Measurements from ENCODE around the gene KIRREL3.

KIRREL3 gene

GRCh38 chr11:126891556-126892217 lies 108.9 kb downstream of the KIRREL3 start:
- Histone ChIP-seq H3K9ac (no peak overlapping the region), H3K4me2 (no peak overlapping the region), H3K36me3 (ENCODE audit: insufficient read depth) (no peaks in the 10 kb centered on the region), H3K79me2 (ENCODE audit: insufficient read depth, low read depth) (no peaks in the 10 kb centered on the region), H3K4me3 (IDR thresholded peaks at IDR 0.05; ENCODE audit: insufficient read depth, low read depth, low read length) (no peak overlapping the region), H4K20me1 (ENCODE audit: insufficient read depth) (no peaks in the 10 kb centered on the region), H2AFZ (ENCODE audit: low read depth) (no peak overlapping the region), H3K4me1 (ENCODE audit: low read depth, poor library complexity, severe bottlenecking) (no peaks in the 10 kb centered on the region), H3K27me3 (ENCODE audit: insufficient read depth, low read depth) (no peaks in the 10 kb centered on the region), H3K27ac (no peak overlapping the region)
- TF ChIP-seq, protein P1, sequence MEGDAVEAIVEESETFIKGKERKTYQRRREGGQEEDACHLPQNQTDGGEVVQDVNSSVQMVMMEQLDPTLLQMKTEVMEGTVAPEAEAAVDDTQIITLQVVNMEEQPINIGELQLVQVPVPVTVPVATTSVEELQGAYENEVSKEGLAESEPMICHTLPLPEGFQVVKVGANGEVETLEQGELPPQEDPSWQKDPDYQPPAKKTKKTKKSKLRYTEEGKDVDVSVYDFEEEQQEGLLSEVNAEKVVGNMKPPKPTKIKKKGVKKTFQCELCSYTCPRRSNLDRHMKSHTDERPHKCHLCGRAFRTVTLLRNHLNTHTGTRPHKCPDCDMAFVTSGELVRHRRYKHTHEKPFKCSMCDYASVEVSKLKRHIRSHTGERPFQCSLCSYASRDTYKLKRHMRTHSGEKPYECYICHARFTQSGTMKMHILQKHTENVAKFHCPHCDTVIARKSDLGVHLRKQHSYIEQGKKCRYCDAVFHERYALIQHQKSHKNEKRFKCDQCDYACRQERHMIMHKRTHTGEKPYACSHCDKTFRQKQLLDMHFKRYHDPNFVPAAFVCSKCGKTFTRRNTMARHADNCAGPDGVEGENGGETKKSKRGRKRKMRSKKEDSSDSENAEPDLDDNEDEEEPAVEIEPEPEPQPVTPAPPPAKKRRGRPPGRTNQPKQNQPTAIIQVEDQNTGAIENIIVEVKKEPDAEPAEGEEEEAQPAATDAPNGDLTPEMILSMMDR (conservative IDR thresholded peaks at IDR 0.05; ENCODE audit: low read depth, low read length) = no peak

- Histone ChIP-seq H4K20me1 (ENCODE audit: insufficient read depth) (no peaks in the 10 kb centered on the region), H3K27ac (no peak overlapping the region), H3K4me2 (no peak overlapping the region), H3K79me2 (ENCODE audit: insufficient read depth, low read depth) (no peaks in the 10 kb centered on the region), H3K9ac (no peak overlapping the region), H3K27me3 (ENCODE audit: insufficient read depth, low read depth) (no peaks in the 10 kb centered on the region), H3K4me3 (IDR thresholded peaks at IDR 0.05; ENCODE audit: insufficient read depth, low read depth, low read length) (no peak overlapping the region), H3K36me3 (ENCODE audit: insufficient read depth) (no peaks in the 10 kb centered on the region), H3K4me1 (ENCODE audit: low read depth, poor library complexity, severe bottlenecking) (no peaks in the 10 kb centered on the region), H2AFZ (ENCODE audit: low read depth) (no peak overlapping the region)
- TF ChIP-seq, protein P1 (conservative IDR thresholded peaks at IDR 0.05; ENCODE audit: low read depth, low read length) = no peak
These were observed 110.0 kb downstream of the KIRREL3 start for GRCh38 chr11:126890561-126890960.

- Histone ChIP-seq H3K27me3 (ENCODE audit: insufficient read depth, low read depth) (no peaks in the 10 kb centered on the region), H4K20me1 (ENCODE audit: insufficient read depth) (no peaks in the 10 kb centered on the region), H3K4me3 (IDR thresholded peaks at IDR 0.05; ENCODE audit: insufficient read depth, low read depth, low read length) (no peak overlapping the region), H3K79me2 (ENCODE audit: insufficient read depth, low read depth) (no peaks in the 10 kb centered on the region), H3K27ac (no peak overlapping the region), H3K9ac (no peak overlapping the region), H2AFZ (ENCODE audit: low read depth) (no peak overlapping the region), H3K36me3 (ENCODE audit: insufficient read depth) (no peaks in the 10 kb centered on the region), H3K4me1 (ENCODE audit: low read depth, poor library complexity, severe bottlenecking) (no peaks in the 10 kb centered on the region), H3K4me2 (no peak overlapping the region)
- TF ChIP-seq, protein P1 (conservative IDR thresholded peaks at IDR 0.05; ENCODE audit: low read depth, low read length) = no peak
These were observed 112.4 kb downstream of the KIRREL3 start for GRCh38 chr11:126888115-126888712.

DNA sequence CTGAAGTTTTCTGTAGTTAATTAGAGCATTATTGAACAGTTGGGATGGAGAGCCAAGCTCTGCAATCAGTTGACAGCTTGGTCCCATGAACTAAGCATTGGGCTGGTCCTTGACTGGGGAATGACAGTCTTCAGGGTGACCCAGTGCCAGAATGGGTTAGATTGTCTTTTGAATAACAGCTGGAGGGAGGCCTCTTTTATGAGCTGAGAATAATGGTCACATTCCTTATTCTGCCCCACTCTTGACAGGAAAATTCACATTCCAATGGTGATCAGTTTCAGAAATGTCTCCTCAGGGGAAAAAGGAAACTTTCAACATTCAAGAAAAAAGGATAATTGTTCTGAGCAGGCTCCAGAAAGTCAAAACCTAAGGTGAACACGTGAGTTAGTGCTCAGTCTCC lies 113.9 kb downstream of the KIRREL3 start:
- H3K4me3 ChIP-seq (IDR thresholded peaks at IDR 0.05; ENCODE audit: insufficient read depth, low read depth, low read length) = no peak overlapping the region
- no peaks in the 10 kb centered on the region for H4K20me1 ChIP-seq (ENCODE audit: insufficient read depth)
- H3K27ac ChIP-seq = no peak overlapping the region
- no peak overlapping the region for H2AFZ ChIP-seq (ENCODE audit: low read depth)
- H3K36me3 ChIP-seq (ENCODE audit: insufficient read depth) = no peaks in the 10 kb centered on the region
- no peak overlapping the region for H3K9ac ChIP-seq
- no peaks in the 10 kb centered on the region for H3K79me2 ChIP-seq (ENCODE audit: insufficient read depth, low read depth)
- H3K27me3 ChIP-seq (ENCODE audit: insufficient read depth, low read depth) = no peaks in the 10 kb centered on the region
- H3K4me1 ChIP-seq (ENCODE audit: low read depth, poor library complexity, severe bottlenecking) = no peaks in the 10 kb centered on the region
- no peak overlapping the region for H3K4me2 ChIP-seq
- TF ChIP-seq, protein P1 (conservative IDR thresholded peaks at IDR 0.05; ENCODE audit: low read depth, low read length) = no peak
